Osteoblast (primary cell): ENCODE data around the gene VIPR1. TPM values are rescaled to one million over a fixed set of nuclear protein-coding genes. Genes with fewer than 3 reads are reported as not detected.

Experiments
- DNase-seq: peaks from one replicate; pipeline ENCODE4 v3.0.0; 2011; ENCODE audit warnings: low spot score, mixed read lengths; ENCODE audit not compliant: insufficient read length; ENCODE audit errors: missing footprints
- H2AFZ ChIP-seq: 2 replicates; pipeline ENCODE4 v1.6.0; 2011; ENCODE audit warnings: mild to moderate bottlenecking, low read length
- H3K27ac ChIP-seq: 2 replicates; pipeline ENCODE4 v1.5.1; 2011; ENCODE audit warnings: mild to moderate bottlenecking, low read depth, low read length, moderate library complexity
- H3K27me3 ChIP-seq: 2 replicates; pipeline ENCODE4 v1.6.0; 2012; ENCODE audit warnings: mild to moderate bottlenecking, control low read depth, inconsistent platforms, low read length, moderate library complexity; ENCODE audit not compliant: insufficient read depth
- H3K36me3 ChIP-seq: 2 replicates; pipeline ENCODE4 v1.5.1; 2011; ENCODE audit warnings: mild to moderate bottlenecking, low read length, control low read depth, moderate library complexity; ENCODE audit not compliant: insufficient read depth
- H3K4me1 ChIP-seq: 2 replicates; pipeline ENCODE4 v1.5.1; 2011; ENCODE audit warnings: mild to moderate bottlenecking, low read length, control low read depth, moderate library complexity; ENCODE audit not compliant: insufficient read depth
- H3K4me2 ChIP-seq: 2 replicates; pipeline ENCODE4 v1.6.0; 2011; ENCODE audit warnings: mild to moderate bottlenecking, low read length; ENCODE audit not compliant: insufficient read depth
- H3K4me3 ChIP-seq: fragments of 200-600 bp; sonication (generic); 3 replicates; pipeline ENCODE4 v1.5.1; 2012; ENCODE audit warnings: mild to moderate bottlenecking, low read length, inconsistent platforms; ENCODE audit not compliant: insufficient read depth
- H3K79me2 ChIP-seq: 2 replicates; pipeline ENCODE4 v1.6.0; 2012; ENCODE audit warnings: mild to moderate bottlenecking, low read length, control low read depth, inconsistent platforms; ENCODE audit not compliant: insufficient read depth
- H3K9me3 ChIP-seq: 2 replicates; pipeline ENCODE4 v1.5.1; 2011; ENCODE audit warnings: low read depth, low read length, control low read depth
- H4K20me1 ChIP-seq: 2 replicates; pipeline ENCODE4 v1.6.0; 2012; ENCODE audit warnings: mild to moderate bottlenecking, low read length, control low read depth; ENCODE audit not compliant: insufficient read depth
- CTCF ChIP-seq: IDR thresholded peaks from 2 replicates; pipeline ENCODE4 v1.5.1; 2011; ENCODE audit warnings: mild to moderate bottlenecking, low read depth, low read length, moderate library complexity; ENCODE audit errors: extremely low read depth
- total RNA-seq: library from RNA; depleted of rRNA; stranded (reverse); fragments of >200 nt; gene quantifications from 2 replicates; pipeline ENCODE4 v1.2.3, GENCODE V29; 2012

Gene VIPR1
- total RNA-seq, 1 donor, result not detected

GRCh38 chr3:42499478-42499871 is 3.0 kb upstream of the VIPR1 start:
- DNase-seq, result no peak
- Histone ChIP-seq H3K79me2 (no peaks in the 10 kb centered on the region), H4K20me1 (no peaks in the 10 kb centered on the region), H3K27ac (no peak overlapping the region), H3K4me1 (peaks cover 8% of the 10 kb centered on the region), H2AFZ (no peak overlapping the region), H3K9me3 (no peaks in the 10 kb centered on the region), H3K4me3 (no peak overlapping the region), H3K27me3 (peaks cover 55% of the 10 kb centered on the region), H3K36me3 (no peaks in the 10 kb centered on the region), H3K4me2 (no peak overlapping the region)
- no peak for TF ChIP-seq CTCF

GRCh38 chr3:42500091-42500490 is 2.4 kb upstream of the VIPR1 start:
- peaks cover 8% of the 10 kb centered on the region for H3K4me1 ChIP-seq
- no peaks in the 10 kb centered on the region for H3K9me3 ChIP-seq
- H3K4me3 ChIP-seq, result no peak overlapping the region
- peaks cover 55% of the 10 kb centered on the region for H3K27me3 ChIP-seq
- H2AFZ ChIP-seq, result no peak overlapping the region
- H3K4me2 ChIP-seq, result no peak overlapping the region
- TF ChIP-seq CTCF, result no peak
- no peaks in the 10 kb centered on the region for H4K20me1 ChIP-seq
- H3K36me3 ChIP-seq, result no peaks in the 10 kb centered on the region
- no peaks in the 10 kb centered on the region for H3K79me2 ChIP-seq
- no peak overlapping the region for H3K27ac ChIP-seq
- DNase-seq, result no peak

- Histone ChIP-seq H3K27me3 (peaks cover 55% of the 10 kb centered on the region), H3K27ac (no peak overlapping the region), H3K4me3 (no peak overlapping the region), H3K9me3 (no peaks in the 10 kb centered on the region), H3K36me3 (no peaks in the 10 kb centered on the region), H3K4me2 (no peak overlapping the region), H2AFZ (no peak overlapping the region), H3K4me1 (peaks cover 8% of the 10 kb centered on the region), H4K20me1 (no peaks in the 10 kb centered on the region), H3K79me2 (no peaks in the 10 kb centered on the region)
- TF ChIP-seq CTCF, result no peak
- DNase-seq, result no peak
Measured at GRCh38 chr3:42500909-42501308, 1.5 kb upstream of the VIPR1 start.

- no peaks in the 10 kb centered on the region for H3K9me3 ChIP-seq
- no peak overlapping the region for H3K4me3 ChIP-seq
- no peaks in the 10 kb centered on the region for H3K79me2 ChIP-seq
- H3K4me2 ChIP-seq, result no peak overlapping the region
- peaks cover 55% of the 10 kb centered on the region for H3K27me3 ChIP-seq
- H3K4me1 ChIP-seq, result peaks cover 8% of the 10 kb centered on the region
- H3K27ac ChIP-seq, result no peak overlapping the region
- no peak overlapping the region for H2AFZ ChIP-seq
- no peak for TF ChIP-seq CTCF
- DNase-seq, result no peak
- H4K20me1 ChIP-seq, result no peaks in the 10 kb centered on the region
- no peaks in the 10 kb centered on the region for H3K36me3 ChIP-seq
Measured at GRCh38 chr3:42501321-42501680, 1.1 kb upstream of the VIPR1 start.
